Prostate gland (tissue), 2 donors: ENCODE measurements around the gene PICALM. TPM values are rescaled to one million over a fixed set of nuclear protein-coding genes. Genes with fewer than 3 reads are reported as not detected.

Experiments
- DNase-seq: peaks from one replicate; pipeline ENCODE4 v3.0.0-alpha.2; 2019; ENCODE audit warnings: low spot score
- H3K27ac ChIP-seq, 2 donors: fragments of 200-600 bp; sonication (generic); 2 replicates each; pipeline ENCODE4 v1.5.1; 2017 to 2019
- H3K27me3 ChIP-seq: fragments of 200-600 bp; sonication (generic); replicated peaks from 2 replicates; pipeline ENCODE4 v1.5.1; 2019; ENCODE audit not compliant: insufficient read depth
- H3K36me3 ChIP-seq, 2 donors: fragments of 200-600 bp; sonication (generic); 1 replicate in 1 of 2; 2 replicates in 1 of 2; pipeline versions ENCODE4 v1.5.1 to v1.8.1; 2017 to 2019
- H3K4me1 ChIP-seq: fragments of 200-600 bp; sonication (generic); replicated peaks from 2 replicates; pipeline ENCODE4 v1.5.1; 2019
- H3K4me3 ChIP-seq, 2 donors: fragments of 200-600 bp; sonication (generic); 2 replicates each; pipeline ENCODE4 v1.5.1; 2017 to 2019
- H3K9me3 ChIP-seq: fragments of 200-600 bp; sonication (generic); 2 replicates; pipeline ENCODE4 v1.5.1; 2017
- POLR2A ChIP-seq: fragments of 450-650 bp; IDR thresholded peaks from one replicate; pipeline ENCODE4 v1.6.1; 2016; ENCODE audit warnings: antibody characterized with exemption, mild to moderate bottlenecking
- POLR2AphosphoS5 ChIP-seq: sonication (generic); formaldehyde crosslinking; IDR thresholded peaks from one replicate; pipeline ENCODE4 v1.6.1; 2017; ENCODE audit warnings: antibody characterized with exemption
- WGBS: methylation state at CpG from one replicate; pipeline ENCODE4 v1.1.5; 2018; 5-methylcytosine and 5-hydroxymethylcytosine counted together
- intact Hi-C: fragments of 100-400 bp; cut with DNase I; formaldehyde crosslinking; loops from one replicate; pipeline ENCODE4 v1.14.2; 2022
- total RNA-seq, 2 donors: library from RNA; depleted of rRNA; stranded (reverse); fragments of >200 nt; gene quantifications; one replicate each; pipeline ENCODE4 v1.1.0, GENCODE V29; 2016
- TF ChIP-seq, protein P1 (sequence below), 4 experiments: fragments of 200-600 bp in 2 of 4; fragments of 450-650 bp in 2 of 4; sonication (generic) in 2 of 4; IDR thresholded peaks; 1 replicate in 3 of 4; 2 replicates in 1 of 4; pipeline ENCODE4 v1.5.1; 2016 to 2019; ENCODE audit warnings: antibody characterized with exemption in 4 of 4, mild to moderate bottlenecking in 2 of 4, moderate library complexity in 2 of 4

PICALM gene
- total RNA-seq, 2 donors from 2014 or later = 144 to 206 TPM

DNA sequence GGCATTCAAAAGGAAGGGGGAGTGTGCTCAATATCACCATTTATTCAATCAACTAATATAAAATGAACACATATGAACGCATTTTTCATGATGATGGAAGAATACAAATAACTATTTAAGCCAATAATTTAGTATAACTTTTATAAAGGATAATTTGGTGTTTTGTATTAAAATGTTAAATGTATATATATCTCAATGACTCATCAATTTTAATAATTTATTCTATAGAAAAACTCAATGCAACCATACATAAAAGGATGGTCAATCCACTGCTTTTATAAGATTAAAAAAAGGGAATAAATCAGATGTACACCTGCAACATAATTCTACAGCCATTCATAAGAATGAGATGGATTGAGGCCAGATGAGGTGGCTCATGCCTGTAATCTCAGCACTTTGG is 50.6 kb downstream of the PICALM start:
- Histone ChIP-seq H3K27ac (no peak overlapping the region), H3K36me3 (no peaks in the 10 kb centered on the region)
- 91% methylated on average over 1 of the region's 1 CpG for WGBS

DNA sequence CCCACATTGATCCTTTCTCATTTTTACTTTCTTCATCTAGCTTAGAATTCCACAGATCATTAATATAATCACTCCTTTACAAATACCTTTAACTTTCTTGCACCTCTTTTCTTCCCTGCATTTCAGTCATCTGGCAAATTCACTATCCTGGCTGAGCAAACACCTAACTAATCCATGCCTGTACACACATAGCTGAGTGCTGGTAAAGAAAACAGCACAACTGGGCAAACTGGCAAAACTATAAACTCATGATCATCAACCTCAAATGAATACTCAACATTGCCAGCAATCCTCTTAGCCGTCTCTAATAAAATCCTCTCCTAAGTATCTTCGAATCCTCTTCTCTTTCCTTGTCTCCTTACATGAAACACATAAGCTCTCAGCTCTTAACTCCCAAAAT is 52.4 kb downstream of the PICALM start:
- Histone ChIP-seq H3K36me3 (no peaks in the 10 kb centered on the region), H3K9me3 (no peaks in the 10 kb centered on the region), H3K27ac (no peak overlapping the region), H3K4me1 (no peaks in the 10 kb centered on the region), H3K4me3 (no peak overlapping the region), H3K27me3 (no peaks in the 10 kb centered on the region)
- intact Hi-C loops = no loop called here
- WGBS = 62% methylated on average over 2 of the region's 2 CpGs
- TF ChIP-seq POLR2AphosphoS5 (no peak), POLR2A (no peak)
- TF ChIP-seq, protein P1, sequence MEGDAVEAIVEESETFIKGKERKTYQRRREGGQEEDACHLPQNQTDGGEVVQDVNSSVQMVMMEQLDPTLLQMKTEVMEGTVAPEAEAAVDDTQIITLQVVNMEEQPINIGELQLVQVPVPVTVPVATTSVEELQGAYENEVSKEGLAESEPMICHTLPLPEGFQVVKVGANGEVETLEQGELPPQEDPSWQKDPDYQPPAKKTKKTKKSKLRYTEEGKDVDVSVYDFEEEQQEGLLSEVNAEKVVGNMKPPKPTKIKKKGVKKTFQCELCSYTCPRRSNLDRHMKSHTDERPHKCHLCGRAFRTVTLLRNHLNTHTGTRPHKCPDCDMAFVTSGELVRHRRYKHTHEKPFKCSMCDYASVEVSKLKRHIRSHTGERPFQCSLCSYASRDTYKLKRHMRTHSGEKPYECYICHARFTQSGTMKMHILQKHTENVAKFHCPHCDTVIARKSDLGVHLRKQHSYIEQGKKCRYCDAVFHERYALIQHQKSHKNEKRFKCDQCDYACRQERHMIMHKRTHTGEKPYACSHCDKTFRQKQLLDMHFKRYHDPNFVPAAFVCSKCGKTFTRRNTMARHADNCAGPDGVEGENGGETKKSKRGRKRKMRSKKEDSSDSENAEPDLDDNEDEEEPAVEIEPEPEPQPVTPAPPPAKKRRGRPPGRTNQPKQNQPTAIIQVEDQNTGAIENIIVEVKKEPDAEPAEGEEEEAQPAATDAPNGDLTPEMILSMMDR (IDR thresholded peaks at IDR 0.05) = no peak
- no peak for DNase-seq

More for the DNA sequence above, 50.6 kb downstream of the PICALM start:
- Histone ChIP-seq H3K9me3 (no peaks in the 10 kb centered on the region), H3K27me3 (no peaks in the 10 kb centered on the region), H3K4me3 (no peak overlapping the region), H3K4me1 (no peaks in the 10 kb centered on the region)
- DNase-seq = no peak
- TF ChIP-seq POLR2A (no peak), POLR2AphosphoS5 (no peak)
- TF ChIP-seq, protein P1 (IDR thresholded peaks at IDR 0.05) = no peak
- intact Hi-C loops = no loop called here

GRCh38 chr11:86015699-86016098 is 53.2 kb downstream of the PICALM start:
- Histone ChIP-seq H3K27me3 (no peaks in the 10 kb centered on the region), H3K4me1 (no peaks in the 10 kb centered on the region), H3K27ac (no peak overlapping the region), H3K4me3 (no peak overlapping the region), H3K36me3 (no peaks in the 10 kb centered on the region), H3K9me3 (no peaks in the 10 kb centered on the region)
- intact Hi-C loops = no loop called here
- WGBS = 83% methylated on average over 4 of the region's 4 CpGs
- no peak for DNase-seq
- no peak for TF ChIP-seq POLR2AphosphoS5
- TF ChIP-seq, protein P1 (IDR thresholded peaks at IDR 0.05) = no peak

DNA sequence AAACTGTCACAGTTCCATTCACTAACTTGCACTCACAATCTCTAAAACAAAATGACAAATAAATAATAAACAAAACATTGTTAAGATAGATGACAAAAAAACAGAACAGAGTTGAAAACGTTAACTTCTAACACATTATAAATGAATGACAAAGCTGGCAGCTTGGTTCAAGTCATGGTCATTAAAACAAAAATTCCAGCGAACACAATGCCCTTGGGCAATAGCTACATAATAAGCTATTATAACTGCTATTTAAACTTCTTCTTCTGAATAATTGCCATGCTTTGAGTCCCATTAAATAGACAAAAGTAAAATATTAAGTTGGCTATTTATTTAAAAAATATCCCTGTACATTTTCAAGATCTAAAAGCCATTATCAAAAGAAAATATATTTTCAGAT is 54.7 kb downstream of the PICALM start:
- H3K4me3 ChIP-seq = no peak overlapping the region
- H3K4me1 ChIP-seq = no peaks in the 10 kb centered on the region
- intact Hi-C loops = no loop called here
- H3K36me3 ChIP-seq = peaks cover 0 to 9% of the 10 kb centered on the region in 2 donors
- no peaks in the 10 kb centered on the region for H3K9me3 ChIP-seq
- WGBS = 21% methylated on average over 2 of the region's 2 CpGs
- no peak overlapping the region for H3K27ac ChIP-seq
- DNase-seq = no peak
- TF ChIP-seq POLR2A = no peak
- TF ChIP-seq, protein P1 (IDR thresholded peaks at IDR 0.05) = no peak
- no peak for TF ChIP-seq POLR2AphosphoS5
- no peaks in the 10 kb centered on the region for H3K27me3 ChIP-seq

- no peak overlapping the region for H3K27ac ChIP-seq
- intact Hi-C loops = no loop called here
- H3K27me3 ChIP-seq = no peaks in the 10 kb centered on the region
- TF ChIP-seq POLR2A (no peak), POLR2AphosphoS5 (no peak)
- DNase-seq = no peak
- H3K4me3 ChIP-seq = no peak overlapping the region
- peaks cover 0 to 9% of the 10 kb centered on the region in 2 donors for H3K36me3 ChIP-seq
- H3K4me1 ChIP-seq = no peaks in the 10 kb centered on the region
- H3K9me3 ChIP-seq = no peaks in the 10 kb centered on the region
Measured at GRCh38 chr11:86013713-86014112, 55.2 kb downstream of the PICALM start.
